ENCODE results near the gene DCBLD1.

DCBLD1 gene

DNA sequence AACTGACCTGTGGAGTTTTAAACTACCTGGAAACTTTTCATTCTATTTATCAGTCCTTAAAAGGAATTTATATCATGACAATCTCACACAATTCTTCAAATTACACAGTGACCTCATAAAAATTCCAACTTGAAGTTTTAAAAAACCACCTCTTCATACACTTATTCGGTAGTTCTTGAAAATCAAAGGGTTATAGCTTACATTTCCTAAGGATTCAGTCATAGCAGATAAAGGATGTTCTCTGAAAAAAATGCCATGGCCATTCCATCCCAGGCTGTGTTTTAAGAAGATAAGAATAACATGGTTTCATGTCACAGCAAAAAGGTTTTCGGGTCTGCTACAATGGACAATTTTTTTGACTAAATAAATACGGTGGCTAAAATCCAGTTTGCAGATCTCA lies 78.7 kb downstream of the DCBLD1 start:
- no peak for DNase-seq

DNA sequence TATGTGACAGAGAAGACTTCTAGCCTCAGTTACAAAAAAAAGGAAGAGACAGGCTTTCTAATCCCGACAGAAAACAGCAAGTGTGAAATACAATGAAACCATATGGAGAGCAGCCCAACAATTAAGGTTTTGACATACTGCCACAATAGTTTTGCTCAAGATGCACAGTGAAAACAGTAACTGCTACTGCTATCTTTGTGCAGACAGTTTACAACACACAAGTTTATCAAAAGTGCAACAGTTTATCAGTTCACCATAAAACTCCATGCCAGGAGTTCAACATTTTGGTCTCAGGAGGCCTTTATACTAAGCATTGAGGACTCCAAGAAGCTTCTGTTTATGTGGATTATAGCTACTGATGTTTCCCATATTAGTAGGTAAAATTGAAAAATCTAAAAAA lies 82.2 kb downstream of the DCBLD1 start:
- DNase-seq, result no peak

DNA sequence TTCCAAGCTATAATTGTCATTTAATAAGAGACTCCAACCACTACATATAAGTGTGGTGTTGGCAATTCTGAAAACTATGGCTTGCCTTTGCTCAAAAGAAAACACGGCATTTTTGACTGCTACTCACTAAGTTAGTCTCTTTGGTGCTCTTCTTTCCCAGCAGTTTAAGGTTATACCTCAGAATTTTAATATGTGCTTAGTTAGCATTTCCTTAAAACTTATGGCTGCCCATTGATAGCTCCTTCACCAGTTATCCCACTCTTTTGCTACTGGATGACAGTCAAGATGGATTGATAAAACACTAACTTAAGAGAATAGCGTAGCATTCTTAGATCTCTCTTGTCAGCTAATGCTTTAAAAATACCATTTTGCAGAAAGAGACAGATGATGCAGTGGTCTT lies 85.8 kb downstream of the DCBLD1 start:
- no peak for DNase-seq

DNA sequence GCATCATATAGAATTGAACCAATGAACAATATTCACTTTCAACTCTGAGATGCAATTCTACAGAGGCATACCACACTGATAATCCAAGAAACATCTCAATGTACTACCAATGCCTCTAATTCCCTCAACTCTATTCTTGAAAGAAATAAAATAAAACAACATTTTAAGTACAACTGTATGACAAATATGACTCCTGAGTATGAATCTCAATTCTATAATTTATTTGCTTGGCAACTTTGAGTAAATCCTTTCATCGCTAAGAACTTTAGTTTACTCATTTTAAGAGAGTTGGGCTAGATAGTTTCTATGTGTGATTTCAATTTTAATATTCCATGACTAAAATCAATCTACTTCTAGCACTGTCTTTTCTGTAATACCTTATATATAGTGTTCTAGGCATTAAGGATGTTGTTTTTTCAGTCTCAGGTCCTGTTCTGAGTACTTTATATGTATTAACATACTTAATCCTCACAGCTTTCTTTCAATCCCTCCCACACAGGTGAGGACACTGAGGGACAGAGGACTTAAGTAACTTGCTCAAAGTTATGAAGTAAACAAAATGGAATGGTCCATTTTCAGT lies 86.4 kb downstream of the DCBLD1 start:
- DNase-seq, result no peak

DNA sequence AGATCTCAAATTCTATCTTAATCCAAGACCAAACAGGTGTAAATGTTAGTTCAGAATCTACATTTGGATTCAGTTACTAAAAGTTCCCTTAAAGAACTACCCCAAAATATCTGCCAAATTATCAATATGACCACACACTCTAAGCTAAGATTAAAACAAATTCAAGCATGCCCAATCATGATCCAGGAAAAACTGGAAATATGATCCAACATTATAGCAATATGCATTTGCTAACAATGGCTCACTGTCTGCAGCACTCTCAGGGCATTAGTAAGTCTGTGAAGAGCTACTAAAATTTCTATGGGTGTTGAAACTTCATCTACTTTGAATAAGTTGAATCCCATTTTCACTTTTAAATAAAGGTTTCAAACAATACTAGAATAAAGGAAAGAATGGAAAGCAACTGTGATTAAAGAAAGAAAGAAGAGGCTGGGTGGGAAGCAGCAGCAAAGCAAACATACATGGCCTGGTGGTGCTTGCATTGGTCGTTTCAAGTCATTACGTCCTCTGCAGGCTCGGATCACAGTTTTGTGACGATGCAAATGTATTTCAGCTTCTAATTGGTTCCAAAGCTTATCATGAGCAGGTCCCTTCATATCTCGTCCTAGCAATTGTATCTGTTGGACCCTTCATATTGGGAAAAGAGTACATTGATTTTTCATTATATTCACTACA lies 90.7 kb downstream of the DCBLD1 start:
- DNase-seq, result no peak

DNA sequence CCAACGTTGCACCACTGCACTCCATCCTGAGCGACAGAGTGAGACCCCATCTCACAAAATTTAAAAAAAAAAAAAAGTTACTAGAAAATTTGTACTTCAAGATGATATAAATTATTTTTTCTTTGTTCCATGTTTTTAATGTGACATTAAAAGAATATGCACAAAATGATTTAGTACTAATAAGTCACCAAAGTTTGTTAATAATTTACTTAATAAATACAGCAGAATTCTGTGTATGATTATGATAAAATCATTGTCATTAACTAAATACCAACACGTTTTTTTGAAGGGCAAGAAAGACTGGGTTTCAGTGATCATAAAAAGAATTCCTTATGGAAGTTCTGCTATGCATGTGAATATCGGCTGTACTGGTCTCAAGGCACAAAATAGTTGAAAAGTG lies 91.7 kb downstream of the DCBLD1 start:
- DNase-seq, result no peak

DNA sequence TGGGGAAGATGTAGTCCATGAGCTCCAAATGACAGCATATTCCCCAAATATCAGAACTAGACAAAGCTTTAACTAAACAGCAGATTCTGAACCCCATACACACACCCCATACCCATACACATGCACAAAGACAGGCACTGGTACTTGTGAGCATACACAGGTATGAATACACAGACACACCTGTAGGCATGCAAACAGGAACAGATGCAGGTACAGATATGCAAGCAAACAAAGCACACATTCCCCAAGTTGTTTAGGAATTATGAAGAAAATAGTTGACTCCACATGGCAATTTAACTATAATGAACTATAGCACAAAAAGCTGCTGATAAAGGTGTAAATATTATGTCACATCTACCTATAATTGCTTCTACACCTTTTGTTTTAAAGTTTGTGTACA lies 103.2 kb downstream of the DCBLD1 start:
- no peak for DNase-seq

DNA sequence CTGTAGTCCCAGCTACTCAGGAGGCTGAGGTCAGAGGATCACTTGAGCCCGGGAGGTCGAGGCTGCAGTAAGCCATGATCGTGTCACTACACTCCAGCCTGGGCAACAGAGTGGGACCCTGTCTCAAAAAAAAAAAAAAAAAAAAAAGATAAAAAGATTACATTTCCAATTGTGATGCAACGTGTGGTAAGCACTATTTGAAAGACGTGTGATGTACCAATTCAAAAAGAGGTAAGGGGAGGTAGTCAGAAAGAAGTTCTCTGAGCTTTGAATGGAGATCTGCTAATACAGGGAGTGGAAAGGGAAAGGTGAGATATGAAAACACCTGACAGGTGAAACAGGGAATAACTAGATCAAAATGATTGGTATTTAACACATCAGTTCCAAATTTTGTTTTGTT lies 108.0 kb downstream of the DCBLD1 start:
- no peak for DNase-seq

DNA sequence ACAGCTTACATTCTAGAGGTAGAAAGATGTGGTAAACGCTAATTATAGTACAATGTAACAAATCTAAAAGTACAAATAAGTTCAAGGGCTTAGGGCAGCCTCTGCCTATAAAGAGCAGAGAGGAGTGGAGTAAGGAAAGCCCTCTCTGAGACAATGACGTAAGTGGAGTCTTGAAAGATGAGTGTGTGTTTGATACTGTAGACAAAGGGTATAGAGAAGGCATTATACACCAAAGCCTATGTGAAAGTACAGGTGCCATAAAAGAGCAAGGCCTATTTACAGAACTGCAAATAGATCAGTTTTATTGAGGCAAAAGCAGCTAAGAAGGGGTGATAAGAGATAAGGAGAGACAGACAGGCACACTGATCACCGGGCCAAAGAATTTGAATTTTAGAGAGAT lies 108.9 kb downstream of the DCBLD1 start:
- no peak for DNase-seq

DNA sequence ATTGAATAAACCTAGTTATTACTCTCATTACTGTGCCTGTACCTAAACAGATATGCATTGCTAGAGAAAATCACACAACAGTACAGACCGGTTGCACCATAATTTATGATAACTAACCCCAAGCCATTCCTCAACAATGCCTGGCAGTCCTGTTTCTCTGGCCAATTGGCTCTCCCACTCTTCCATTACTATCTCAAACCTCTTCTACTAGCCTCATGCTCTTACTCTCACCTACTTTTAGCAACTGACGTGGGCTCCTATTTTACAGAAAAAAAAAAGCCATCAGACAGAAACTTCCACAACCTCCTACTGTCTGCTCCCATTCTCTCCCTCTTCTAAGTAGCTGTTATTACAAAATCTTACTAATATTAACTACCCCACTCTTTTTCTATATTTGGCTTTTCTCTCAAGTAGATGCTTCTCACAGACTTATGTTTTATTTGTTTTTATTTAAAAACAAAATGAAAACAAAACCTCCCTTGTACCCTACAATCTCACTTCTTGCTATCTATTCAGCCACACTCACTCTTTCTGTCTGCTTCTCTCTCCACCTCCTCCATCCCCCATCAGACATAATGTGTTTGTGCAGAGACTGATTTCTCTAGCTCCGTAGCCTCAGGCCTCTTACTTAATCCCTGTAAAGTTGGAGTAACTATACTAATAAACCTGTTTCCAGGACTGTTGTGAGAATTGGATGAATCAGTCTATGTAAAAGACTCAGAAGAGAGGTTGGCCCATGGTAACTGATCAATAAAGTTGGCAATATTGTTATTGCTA lies 110.7 kb downstream of the DCBLD1 start:
- no peak for DNase-seq

DNA sequence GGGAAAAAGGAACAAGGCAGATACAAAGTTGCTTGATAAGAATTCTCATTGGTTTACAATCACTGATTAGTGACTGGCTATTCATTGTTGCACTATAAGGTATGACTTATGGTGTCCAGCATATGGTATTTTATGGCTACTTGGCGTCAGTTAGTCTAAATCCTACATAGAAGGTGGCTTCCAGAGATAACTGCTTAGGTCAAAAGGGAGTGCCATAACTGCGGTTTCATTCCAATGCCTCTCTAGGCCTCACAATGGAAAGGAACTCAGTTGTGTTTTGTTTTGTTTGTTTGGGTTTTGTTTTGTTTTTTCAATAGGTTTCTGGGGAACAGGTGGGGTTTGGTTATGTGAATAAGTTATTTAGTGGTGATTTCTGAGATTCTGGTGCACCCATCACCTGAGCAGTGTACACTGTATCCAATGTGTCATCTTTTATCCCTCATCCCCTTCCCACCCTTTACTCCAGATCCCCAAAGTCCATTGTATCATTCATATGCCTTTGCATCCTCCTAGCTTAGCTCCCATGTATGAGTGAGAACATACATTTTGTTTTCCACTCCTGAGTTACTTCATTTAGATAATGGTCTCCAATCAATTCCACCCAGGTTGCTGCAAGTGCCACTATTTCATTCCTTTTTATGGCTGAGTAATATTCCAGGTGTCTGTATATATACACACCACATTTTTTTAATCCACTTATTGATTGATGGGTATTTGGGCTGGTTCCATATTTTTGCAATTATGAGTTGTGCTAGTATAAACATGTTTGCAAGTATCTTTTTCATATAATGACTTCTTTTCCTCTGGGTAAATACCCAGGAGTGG lies 112.8 kb downstream of the DCBLD1 start:
- no peak for DNase-seq

DNA sequence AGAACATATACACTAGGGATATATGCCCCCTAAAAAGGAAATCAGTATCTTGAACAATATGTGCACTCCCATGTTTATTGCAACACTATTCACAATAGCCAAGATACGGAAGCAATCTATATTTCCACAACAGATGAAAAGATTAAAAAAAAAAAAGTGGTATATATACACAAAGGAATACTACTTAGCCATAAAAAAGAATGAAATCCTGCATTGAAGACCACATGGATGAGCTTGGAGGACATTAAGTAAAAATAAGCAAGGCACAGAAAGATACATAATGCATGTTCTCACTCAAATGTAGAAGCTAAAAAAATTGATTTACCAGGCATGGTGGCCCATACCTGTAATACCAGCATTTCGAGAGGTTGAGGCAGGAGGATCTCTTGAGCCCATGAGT lies 115.3 kb downstream of the DCBLD1 start:
- no peak for DNase-seq

Data from stimulated activated naive CD4-positive, alpha-beta T cell (primary cell).